K562 (cell line): ENCODE results near the gene MLF1. TPM values are rescaled to one million over a fixed set of nuclear protein-coding genes. Genes with fewer than 3 reads are reported as not detected.
A peak's percentile ranks its signal among the peaks of the same experiment; 100 is the strongest.

Experiments used
- ATAC-seq: fragments of 200-7000 bp; cut with Tn5 transposase; 3 replicates; pipeline ENCODE4 v1.9.1; 2020; ENCODE audit warnings: moderate library complexity
- BruUV-seq: library from RNA; stranded (reverse); fragments of 400-500 nt; replicated peaks from 2 replicates; lab custom pipeline; 2021; lab: Mats Ljungman, UMichigan
- CTCF ChIA-PET: fragments of 300-600 bp; formaldehyde crosslinking; extraction: SDS; loops from one replicate; lab custom pipeline; 2021; ENCODE audit warnings: low intra/inter-chr PET ratio; lab: Yijun Ruan, JAX
- POLR2A ChIA-PET: fragments of 300-600, 350-650 bp; sonication (Branson Sonifier 250); formaldehyde crosslinking; extraction: SDS; loops from one replicate; lab custom pipeline; 2021; ENCODE audit warnings: antibody characterized with exemption, inconsistent platforms; lab: Yijun Ruan, JAX
- DNase-seq, 4 experiments: peaks; one replicate each; pipeline versions ENCODE4 v3.0.0 to v3.0.0-alpha.2; 2011 to 2018; ENCODE audit warnings: low spot score in 3 of 4, mixed read lengths in 3 of 4; ENCODE audit errors: extremely low read depth in 1 of 4
- FAIRE-seq: peaks from 2 replicates; lab custom pipeline; 2011; peaks lifted over from hg19 to GRCh38; lab: Jason Lieb, UNC
- H2AFZ ChIP-seq: 2 replicates; pipeline ENCODE4 v1.6.0; 2011; ENCODE audit warnings: low read depth, low read length, control low read depth, inconsistent platforms
- H3K27ac ChIP-seq: fragments of 200-600 bp; 3 replicates; pipeline ENCODE4 v1.8.0; 2011; ENCODE audit warnings: low read depth, mild to moderate bottlenecking, control low read depth, inconsistent platforms, low read length, moderate library complexity, mixed read lengths; ENCODE audit errors: extremely low read depth
- H3K27me3 ChIP-seq, 2 experiments: fragments of 300-600 bp in 1 of 2; 2 replicates in 1 of 2; 3 replicates in 1 of 2; pipeline versions ENCODE4 v1.6.0 to v1.8.0; 2011; ENCODE audit warnings: inconsistent platforms in 2 of 2, low read length in 2 of 2, mild to moderate bottlenecking in 1 of 2, mixed read lengths in 1 of 2, moderate library complexity in 1 of 2; ENCODE audit not compliant: control insufficient read depth in 2 of 2, insufficient read depth in 2 of 2
- H3K36me3 ChIP-seq: fragments of 300-600 bp; 3 replicates; pipeline ENCODE4 v1.8.0; 2011; ENCODE audit warnings: mild to moderate bottlenecking, low read length, inconsistent platforms; ENCODE audit not compliant: control insufficient read depth, insufficient read depth
- H3K4me1 ChIP-seq, 2 experiments: fragments of 200-600 bp in 1 of 2; replicated peaks in 1 of 2; 2 replicates in 1 of 2; 3 replicates in 1 of 2; pipeline versions ENCODE4 v1.5.1 to v1.8.0; 2011; ENCODE audit warnings: inconsistent platforms in 2 of 2, low read length in 2 of 2, mild to moderate bottlenecking in 1 of 2, mixed read lengths in 1 of 2, moderate library complexity in 1 of 2; ENCODE audit not compliant: control insufficient read depth in 2 of 2, insufficient read depth in 2 of 2
- H3K4me2 ChIP-seq: 2 replicates; pipeline ENCODE4 v1.6.1; 2011; ENCODE audit warnings: low read length, control low read depth, inconsistent platforms, mixed read lengths; ENCODE audit not compliant: insufficient read depth
- H3K4me3 ChIP-seq: fragments of 200-600 bp; sonication (generic), shearing (Covaris generic); 2 replicates; pipeline ENCODE4 v1.5.1; 2016; ENCODE audit warnings: control low read depth, inconsistent platforms
- H3K79me2 ChIP-seq: fragments of 200-600 bp; 3 replicates; pipeline ENCODE4 v1.8.0; 2011; ENCODE audit warnings: low read length, inconsistent platforms; ENCODE audit not compliant: control insufficient read depth, insufficient read depth
- H3K9ac ChIP-seq, 2 experiments: 2 replicates each; pipeline versions ENCODE4 v1.6.0 to v1.6.1; 2011; ENCODE audit warnings: low read depth in 2 of 2, low read length in 2 of 2, control low read depth in 1 of 2, inconsistent platforms in 1 of 2, mild to moderate bottlenecking in 1 of 2, mixed read lengths in 1 of 2; ENCODE audit not compliant: insufficient read depth in 1 of 2
- H3K9me1 ChIP-seq: one replicate; pipeline ENCODE4 v1.6.0; 2011; ENCODE audit warnings: inconsistent platforms, mild to moderate bottlenecking, low read length, moderate library complexity; ENCODE audit not compliant: control insufficient read depth, insufficient read depth
- H3K9me3 ChIP-seq: replicated peaks from 2 replicates; pipeline ENCODE4 v1.5.1; 2011; ENCODE audit warnings: low read depth, low read length, inconsistent platforms; ENCODE audit not compliant: control insufficient read depth, insufficient read depth
- H4K20me1 ChIP-seq: replicated peaks from 2 replicates; pipeline ENCODE4 v1.6.1; 2011; ENCODE audit warnings: low read length, inconsistent platforms, mixed read lengths; ENCODE audit not compliant: control insufficient read depth, insufficient read depth
- COPS2 ChIP-seq: fragments of 450-650 bp; conservative IDR thresholded peaks from 2 replicates; pipeline ENCODE4 v1.6.1; 2016; ENCODE audit warnings: mild to moderate bottlenecking, moderate library complexity
- ZNF146 ChIP-seq: IDR thresholded peaks from one replicate; pipeline ENCODE4 v1.6.1; 2018; ENCODE audit warnings: missing compliant biosample characterization; ENCODE audit not compliant: unreplicated experiment
- WGBS: fragments of 100-300 bp; shearing (Covaris generic); methylation state at CpG from one replicate; pipeline ENCODE4 v1.1.6; 2016; ENCODE audit warnings: low coverage, mixed read lengths; ENCODE audit not compliant: insufficient coverage; ENCODE audit errors: missing lambda C conversion rate; 5-methylcytosine and 5-hydroxymethylcytosine counted together
- in situ Hi-C: fragments of 300-500 bp; cut with MboI; formaldehyde crosslinking; loops from 4 replicates; pipeline ENCODE4 v1.15.0; 2018; ENCODE audit warnings: inconsistent platforms, mixed read lengths
- intact Hi-C: fragments of 100-400 bp; cut with micrococcal nuclease; formaldehyde crosslinking; loops from 2 replicates; pipeline ENCODE4 v1.14.2; 2022
- polyA plus RNA-seq, 8 experiments: library from polyadenylated mRNA; depleted of rRNA in 4 of 8; stranded (reverse) in 5 of 8; unstranded in 3 of 8; fragments of >200 nt; fragmentation: Nextera tagmentation in 2 of 8; fragmentation: Illumina TruSeq in 1 of 8; extraction: Ambion mirVana in 2 of 8; extraction: Trizol in 1 of 8; gene quantifications; 2 replicates each; pipeline versions ENCODE4 v1.2.1 to v1.2.3, GENCODE V29; 2011 to 2014; ENCODE audit warnings: inconsistent platforms in 1 of 8, missing spikeins in 1 of 8
- total RNA-seq, 7 experiments: library from RNA; depleted of rRNA in 6 of 7; stranded (reverse); fragments of >200 nt in 6 of 7; fragmentation: Illumina TruSeq in 2 of 7; extraction: Trizol in 2 of 7; gene quantifications; 2 replicates each; pipeline versions ENCODE4 v1.2.1 to v1.2.3, GENCODE V29; 2011 to 2021; ENCODE audit warnings: low replicate concordance in 1 of 7
- TF ChIP-seq, protein P1 (sequence below), 2 experiments: IDR thresholded peaks; 2 replicates each; pipeline ENCODE4 v1.6.1; 2012; ENCODE audit warnings: improper control_type of control experiment in 2 of 2, low read depth in 2 of 2, low read length in 2 of 2, borderline replicate concordance in 1 of 2

Gene MLF1
- total and polyA plus RNA-seq, 9 of the 15 experiments (the other 6 are each of a cell fraction or from before 2014, with no cell fraction given): 20.4 to 71.0 (median 27.1) TPM

- Histone ChIP-seq H3K9me3 (no peaks in the 10 kb centered on the region), H3K9me1 (no peaks in the 10 kb centered on the region), H3K36me3 (no peaks in the 10 kb centered on the region), H2AFZ (no peak overlapping the region), H3K4me3 (no peak overlapping the region), H3K4me1 (peaks cover 0 to 3% of the 10 kb centered on the region in 2 experiments; a peak in 3 of 5 replicates), H3K79me2 (no peaks in the 10 kb centered on the region), H3K27me3 (no peaks in the 10 kb centered on the region), H4K20me1 (no peaks in the 10 kb centered on the region), H3K4me2 (no peak overlapping the region), H3K9ac (no peak overlapping the region), H3K27ac (no peak overlapping the region)
- no peak for ATAC-seq
- peak; percentile 72 for TF ChIP-seq ZNF146 (CRISPR knock-in tag)
- TF ChIP-seq, protein P1, sequence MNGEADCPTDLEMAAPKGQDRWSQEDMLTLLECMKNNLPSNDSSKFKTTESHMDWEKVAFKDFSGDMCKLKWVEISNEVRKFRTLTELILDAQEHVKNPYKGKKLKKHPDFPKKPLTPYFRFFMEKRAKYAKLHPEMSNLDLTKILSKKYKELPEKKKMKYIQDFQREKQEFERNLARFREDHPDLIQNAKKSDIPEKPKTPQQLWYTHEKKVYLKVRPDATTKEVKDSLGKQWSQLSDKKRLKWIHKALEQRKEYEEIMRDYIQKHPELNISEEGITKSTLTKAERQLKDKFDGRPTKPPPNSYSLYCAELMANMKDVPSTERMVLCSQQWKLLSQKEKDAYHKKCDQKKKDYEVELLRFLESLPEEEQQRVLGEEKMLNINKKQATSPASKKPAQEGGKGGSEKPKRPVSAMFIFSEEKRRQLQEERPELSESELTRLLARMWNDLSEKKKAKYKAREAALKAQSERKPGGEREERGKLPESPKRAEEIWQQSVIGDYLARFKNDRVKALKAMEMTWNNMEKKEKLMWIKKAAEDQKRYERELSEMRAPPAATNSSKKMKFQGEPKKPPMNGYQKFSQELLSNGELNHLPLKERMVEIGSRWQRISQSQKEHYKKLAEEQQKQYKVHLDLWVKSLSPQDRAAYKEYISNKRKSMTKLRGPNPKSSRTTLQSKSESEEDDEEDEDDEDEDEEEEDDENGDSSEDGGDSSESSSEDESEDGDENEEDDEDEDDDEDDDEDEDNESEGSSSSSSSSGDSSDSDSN (IDR thresholded peaks at IDR 0.05; ENCODE audit: borderline replicate concordance in 1 of 2, low read depth in 2 of 2, low read length in 2 of 2): no peak
- no peak for TF ChIP-seq COPS2
- in situ Hi-C loops: no loop called here
- intact Hi-C loops: no loop called here
- FAIRE-seq: no peak
- ChIA-PET POLR2A (no interaction called here), CTCF (no interaction called here)
- 72% methylated on average over 5 of the region's 6 CpGs for WGBS
- DNase-seq: no peak
- BruUV-seq: no TSS peak
Measured at GRCh38 chr3:158565076-158565475, 5.9 kb upstream of the MLF1 start.
